Hepatocyte (in vitro differentiated cells): ENCODE measurements around the gene ITPR2. TPM values are rescaled to one million over a fixed set of nuclear protein-coding genes. Genes with fewer than 3 reads are reported as not detected.

Experiments
- DNase-seq: peaks from one replicate; pipeline ENCODE4 v3.0.0-alpha.2; 2016; ENCODE audit warnings: low spot score
- H2AFZ ChIP-seq: fragments of 200-600 bp; sonication (generic); 2 replicates; pipeline ENCODE4 v1.6.0; 2016; ENCODE audit warnings: antibody characterized with exemption, mild to moderate bottlenecking
- H3K27ac ChIP-seq: fragments of 200-600 bp; sonication (generic); 2 replicates; pipeline ENCODE4 v1.5.1; 2016; ENCODE audit warnings: mild to moderate bottlenecking
- H3K27me3 ChIP-seq: fragments of 200-600 bp; sonication (generic); 2 replicates; pipeline ENCODE4 v1.6.1; 2016
- H3K36me3 ChIP-seq: fragments of 200-600 bp; sonication (generic); replicated peaks from 2 replicates; pipeline ENCODE4 v1.5.1; 2016; ENCODE audit warnings: low read depth; ENCODE audit not compliant: insufficient read depth
- H3K4me1 ChIP-seq: fragments of 200-600 bp; sonication (generic); 2 replicates; pipeline ENCODE4 v1.5.1; 2016; ENCODE audit warnings: mild to moderate bottlenecking, moderate library complexity; ENCODE audit not compliant: insufficient read depth
- H3K4me2 ChIP-seq: fragments of 200-600 bp; sonication (generic); 2 replicates; pipeline ENCODE4 v1.6.0; 2016
- H3K4me3 ChIP-seq: fragments of 200-600 bp; sonication (generic); 2 replicates; pipeline ENCODE4 v1.5.1; 2016; ENCODE audit warnings: mild to moderate bottlenecking
- H3K79me2 ChIP-seq: fragments of 200-600 bp; sonication (generic); 2 replicates; pipeline ENCODE4 v1.6.0; 2017; ENCODE audit warnings: mild to moderate bottlenecking
- H3K9me2 ChIP-seq: fragments of 200-600 bp; sonication (generic); replicated peaks from 2 replicates; pipeline ENCODE4 v1.6.0; 2017; ENCODE audit warnings: mild to moderate bottlenecking; ENCODE audit not compliant: insufficient read depth
- H3K9me3 ChIP-seq: fragments of 200-600 bp; sonication (generic); 2 replicates; pipeline ENCODE4 v1.5.1; 2016; ENCODE audit warnings: low read depth, mild to moderate bottlenecking
- H4K20me1 ChIP-seq: fragments of 200-600 bp; sonication (generic); 2 replicates; pipeline ENCODE4 v1.6.0; 2016; ENCODE audit warnings: mild to moderate bottlenecking; ENCODE audit not compliant: insufficient read depth, poor library complexity, severe bottlenecking
- EZH2 ChIP-seq: fragments of 200-600 bp; sonication (generic); IDR thresholded peaks from 2 replicates; pipeline ENCODE4 v1.6.1; 2016; ENCODE audit warnings: antibody characterized with exemption, mild to moderate bottlenecking, borderline replicate concordance
- EZH2phosphoT487 ChIP-seq: fragments of 200-600 bp; sonication (generic); IDR thresholded peaks from one replicate; pipeline ENCODE4 v1.6.1; 2018; ENCODE audit warnings: antibody characterized with exemption, mild to moderate bottlenecking, low read depth, moderate library complexity; ENCODE audit not compliant: unreplicated experiment, severe bottlenecking
- WGBS: methylation state at CpG from one replicate; pipeline ENCODE4 v1.1.6; 2016; ENCODE audit warnings: low lambda C conversion rate; ENCODE audit errors: missing lambda C conversion rate; 5-methylcytosine and 5-hydroxymethylcytosine counted together
- polyA plus RNA-seq: library from polyadenylated mRNA; unstranded; fragments of >200 nt; fragmentation: Nextera tagmentation; extraction: Ambion mirVana; gene quantifications from 2 replicates; pipeline ENCODE4 v1.2.1, GENCODE V29; 2016
- total RNA-seq: library from RNA; depleted of rRNA; stranded (reverse); fragments of >200 nt; gene quantifications from 2 replicates; pipeline ENCODE4 v1.2.3, GENCODE V29; 2014
- TF ChIP-seq, protein P1 (sequence below): fragments of 200-600 bp; sonication (generic); IDR thresholded peaks from 2 replicates; pipeline ENCODE4 v1.5.1; 2016; ENCODE audit warnings: antibody characterized with exemption, mild to moderate bottlenecking; ENCODE audit not compliant: poor library complexity

The ITPR2 gene
- total and polyA plus RNA-seq, 2 experiments from 2014 or later = 22.0 to 51.4 TPM

DNA sequence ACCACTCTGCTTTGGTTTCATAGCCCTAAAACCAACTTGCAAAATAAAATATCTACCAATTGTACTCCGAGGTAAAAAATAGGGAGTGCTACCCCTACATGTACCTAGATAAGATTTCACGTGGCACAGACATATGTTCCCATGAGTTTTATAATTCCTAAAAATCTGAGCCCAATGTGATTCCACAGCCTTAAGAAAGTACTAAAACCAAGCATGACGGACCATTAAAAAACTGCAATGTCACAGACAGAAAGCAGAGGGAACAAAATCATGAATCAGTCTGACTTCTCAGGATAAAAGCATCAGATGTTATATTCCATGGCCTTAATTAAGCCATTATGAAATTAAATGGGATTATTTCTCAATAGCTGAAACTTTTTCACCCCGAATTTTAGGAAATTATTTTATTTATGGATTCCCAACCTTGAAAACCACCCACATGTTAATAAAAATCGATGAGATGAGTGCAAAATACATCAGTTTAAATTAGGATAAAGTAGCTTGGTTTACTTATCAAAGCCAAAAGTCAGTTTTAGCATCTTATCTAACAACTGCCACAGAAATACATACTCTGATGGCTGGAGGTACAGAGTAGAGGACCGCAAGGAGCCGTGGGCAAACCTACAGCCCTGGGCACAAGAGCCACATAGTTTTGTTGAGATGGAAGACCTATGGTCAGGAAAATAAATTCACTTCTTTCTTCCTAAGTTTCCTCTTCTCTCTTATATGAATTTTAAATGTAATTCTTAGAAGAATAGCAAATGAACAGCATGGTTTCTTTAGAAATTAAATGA, 4.5 kb downstream of the ITPR2 start:
- H3K36me3 ChIP-seq = no peaks in the 10 kb centered on the region
- WGBS = 87% methylated on average over 7 of the region's 7 CpGs
- H2AFZ ChIP-seq = no peak overlapping the region
- no peak overlapping the region for H3K27ac ChIP-seq
- TF ChIP-seq EZH2 = no peak
- TF ChIP-seq, protein P1, sequence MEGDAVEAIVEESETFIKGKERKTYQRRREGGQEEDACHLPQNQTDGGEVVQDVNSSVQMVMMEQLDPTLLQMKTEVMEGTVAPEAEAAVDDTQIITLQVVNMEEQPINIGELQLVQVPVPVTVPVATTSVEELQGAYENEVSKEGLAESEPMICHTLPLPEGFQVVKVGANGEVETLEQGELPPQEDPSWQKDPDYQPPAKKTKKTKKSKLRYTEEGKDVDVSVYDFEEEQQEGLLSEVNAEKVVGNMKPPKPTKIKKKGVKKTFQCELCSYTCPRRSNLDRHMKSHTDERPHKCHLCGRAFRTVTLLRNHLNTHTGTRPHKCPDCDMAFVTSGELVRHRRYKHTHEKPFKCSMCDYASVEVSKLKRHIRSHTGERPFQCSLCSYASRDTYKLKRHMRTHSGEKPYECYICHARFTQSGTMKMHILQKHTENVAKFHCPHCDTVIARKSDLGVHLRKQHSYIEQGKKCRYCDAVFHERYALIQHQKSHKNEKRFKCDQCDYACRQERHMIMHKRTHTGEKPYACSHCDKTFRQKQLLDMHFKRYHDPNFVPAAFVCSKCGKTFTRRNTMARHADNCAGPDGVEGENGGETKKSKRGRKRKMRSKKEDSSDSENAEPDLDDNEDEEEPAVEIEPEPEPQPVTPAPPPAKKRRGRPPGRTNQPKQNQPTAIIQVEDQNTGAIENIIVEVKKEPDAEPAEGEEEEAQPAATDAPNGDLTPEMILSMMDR = no peak
- no peak for DNase-seq
- H3K4me3 ChIP-seq = no peak overlapping the region
- H3K4me1 ChIP-seq = peaks cover 6% of the 10 kb centered on the region
- H4K20me1 ChIP-seq = peaks cover 16% of the 10 kb centered on the region
- H3K27me3 ChIP-seq = no peaks in the 10 kb centered on the region
- no peaks in the 10 kb centered on the region for H3K9me2 ChIP-seq
- peaks cover 81% of the 10 kb centered on the region for H3K79me2 ChIP-seq
- peak overlapping the region; percentile 16 for H3K4me2 ChIP-seq
- no peaks in the 10 kb centered on the region for H3K9me3 ChIP-seq

DNA sequence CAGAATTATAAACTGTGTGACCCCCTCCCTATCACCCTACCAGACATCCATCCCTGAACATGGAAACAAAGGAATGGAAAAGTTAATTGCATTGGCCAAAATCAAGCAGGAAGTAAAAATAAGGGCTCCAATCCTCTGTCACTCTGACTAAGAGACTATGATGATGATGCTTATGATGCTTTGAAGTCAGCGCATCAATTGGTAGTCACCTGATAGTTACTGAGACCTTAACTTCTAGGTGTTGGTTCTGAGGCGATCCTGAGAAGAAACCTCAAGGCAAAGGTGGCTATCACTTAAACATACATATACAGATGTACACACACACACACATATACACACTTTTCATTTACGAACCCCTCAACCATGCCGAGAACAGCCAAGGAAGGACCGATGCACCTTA, 6.6 kb downstream of the ITPR2 start:
- no peaks in the 10 kb centered on the region for H3K36me3 ChIP-seq
- TF ChIP-seq EZH2 = no peak
- TF ChIP-seq, protein P1 = no peak
- TF ChIP-seq EZH2phosphoT487 = no peak
- 98% methylated on average over 5 of the region's 5 CpGs for WGBS
- no peak overlapping the region for H3K4me2 ChIP-seq
- peaks cover 16% of the 10 kb centered on the region for H4K20me1 ChIP-seq
- H3K27me3 ChIP-seq = no peaks in the 10 kb centered on the region
- H2AFZ ChIP-seq = no peak overlapping the region
- H3K4me1 ChIP-seq = peaks cover 5% of the 10 kb centered on the region
- H3K79me2 ChIP-seq = peaks cover 94% of the 10 kb centered on the region
- no peak overlapping the region for H3K4me3 ChIP-seq
- H3K27ac ChIP-seq = no peak overlapping the region
- H3K9me2 ChIP-seq = no peaks in the 10 kb centered on the region
- H3K9me3 ChIP-seq = no peaks in the 10 kb centered on the region
- DNase-seq = no peak

DNA sequence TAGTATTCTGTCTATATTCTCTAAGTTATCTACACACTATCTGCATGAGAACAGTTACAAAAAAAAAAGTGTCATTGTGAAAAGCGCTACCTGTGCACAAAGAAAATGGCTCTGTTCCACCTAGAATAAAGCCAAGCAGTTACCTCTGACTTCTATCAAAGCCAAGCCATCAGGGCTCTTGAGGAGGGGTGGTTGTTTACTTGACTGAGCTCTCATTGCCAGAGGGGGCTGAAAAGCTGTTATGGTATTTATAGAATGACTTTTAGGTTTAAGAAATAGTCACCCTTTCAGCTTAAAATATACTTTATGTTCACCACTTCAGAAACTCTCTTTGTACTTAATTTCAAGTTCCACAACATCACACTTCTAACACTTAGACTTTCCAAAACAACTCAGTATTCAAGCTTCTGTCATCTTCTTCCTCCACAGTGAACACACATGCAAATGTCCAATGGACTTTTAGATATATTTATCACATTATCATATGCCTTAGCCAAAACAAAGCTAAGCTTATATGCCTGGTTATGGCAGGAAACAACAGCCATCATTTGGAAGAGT, 7.5 kb downstream of the ITPR2 start:
- no peak overlapping the region for H3K4me2 ChIP-seq
- H3K27me3 ChIP-seq = no peaks in the 10 kb centered on the region
- peaks cover 90% of the 10 kb centered on the region for H3K79me2 ChIP-seq
- H3K9me2 ChIP-seq = no peaks in the 10 kb centered on the region
- no peak overlapping the region for H3K4me3 ChIP-seq
- H4K20me1 ChIP-seq = peaks cover 11% of the 10 kb centered on the region
- H2AFZ ChIP-seq = no peak overlapping the region
- TF ChIP-seq, protein P1 = no peak
- TF ChIP-seq EZH2 = no peak
- TF ChIP-seq EZH2phosphoT487 = no peak
- H3K36me3 ChIP-seq = no peaks in the 10 kb centered on the region
- H3K9me3 ChIP-seq = no peaks in the 10 kb centered on the region
- DNase-seq = no peak
- 88% methylated on average over 1 of the region's 1 CpG for WGBS
- H3K4me1 ChIP-seq = no peaks in the 10 kb centered on the region
- no peak overlapping the region for H3K27ac ChIP-seq
